ENCODE measurements around the gene MADCAM1.

GRCh38 chr19:489418-490196 is 6.7 kb upstream of the MADCAM1 start:
- TF ChIP-seq GATA3 (IDR thresholded peaks at IDR 0.05; ENCODE audit: low read depth, low read length) = no peak
- TF ChIP-seq GATA2 (IDR thresholded peaks at IDR 0.05; ENCODE audit: low read depth, low read length) = no peak
